OCI-LY1 (cell line): ENCODE data around the gene EIF2D.

Source experiments
- EZH2 ChIP-seq: fragments of 200-600 bp; sonication (generic), shearing (Covaris generic); IDR thresholded peaks from 2 replicates; pipeline ENCODE4 v1.8.0; 2017; ENCODE audit warnings: borderline replicate concordance, mixed run types, mild to moderate bottlenecking, antibody characterized with exemption, low read length, moderate library complexity, mixed read lengths
- TF ChIP-seq, protein P1 (sequence below): fragments of 200-600 bp; sonication (generic), shearing (Covaris generic); IDR thresholded peaks from 2 replicates; pipeline ENCODE4 v1.5.1; 2017; ENCODE audit warnings: mild to moderate bottlenecking, antibody characterized with exemption, low read length, moderate library complexity, mixed read lengths

DNA sequence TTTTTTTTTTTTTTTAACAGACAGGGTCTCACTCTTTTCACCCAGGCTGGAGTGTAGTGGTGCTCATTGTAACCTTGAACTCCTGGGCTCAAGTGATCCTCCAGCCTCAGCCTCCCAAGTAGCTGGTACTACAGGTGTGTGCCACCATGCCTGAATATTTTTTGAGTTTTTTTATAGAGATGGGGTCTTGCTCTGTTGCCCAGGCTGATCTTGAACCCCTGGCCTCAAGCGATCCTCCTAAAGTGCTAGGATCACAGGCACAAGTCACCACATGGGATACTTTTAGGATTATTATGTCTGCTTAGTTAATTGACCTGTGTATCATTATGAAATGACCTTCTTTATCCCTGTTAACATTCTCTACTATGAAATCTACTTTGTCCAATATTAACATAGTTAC, 66.9 kb downstream of the EIF2D start:
- TF ChIP-seq, protein P1, sequence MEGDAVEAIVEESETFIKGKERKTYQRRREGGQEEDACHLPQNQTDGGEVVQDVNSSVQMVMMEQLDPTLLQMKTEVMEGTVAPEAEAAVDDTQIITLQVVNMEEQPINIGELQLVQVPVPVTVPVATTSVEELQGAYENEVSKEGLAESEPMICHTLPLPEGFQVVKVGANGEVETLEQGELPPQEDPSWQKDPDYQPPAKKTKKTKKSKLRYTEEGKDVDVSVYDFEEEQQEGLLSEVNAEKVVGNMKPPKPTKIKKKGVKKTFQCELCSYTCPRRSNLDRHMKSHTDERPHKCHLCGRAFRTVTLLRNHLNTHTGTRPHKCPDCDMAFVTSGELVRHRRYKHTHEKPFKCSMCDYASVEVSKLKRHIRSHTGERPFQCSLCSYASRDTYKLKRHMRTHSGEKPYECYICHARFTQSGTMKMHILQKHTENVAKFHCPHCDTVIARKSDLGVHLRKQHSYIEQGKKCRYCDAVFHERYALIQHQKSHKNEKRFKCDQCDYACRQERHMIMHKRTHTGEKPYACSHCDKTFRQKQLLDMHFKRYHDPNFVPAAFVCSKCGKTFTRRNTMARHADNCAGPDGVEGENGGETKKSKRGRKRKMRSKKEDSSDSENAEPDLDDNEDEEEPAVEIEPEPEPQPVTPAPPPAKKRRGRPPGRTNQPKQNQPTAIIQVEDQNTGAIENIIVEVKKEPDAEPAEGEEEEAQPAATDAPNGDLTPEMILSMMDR: no peak
- no peak for TF ChIP-seq EZH2
